Measurements from ENCODE around the gene LNX1. TPM values are rescaled to one million over a fixed set of nuclear protein-coding genes. Genes with fewer than 3 reads are reported as not detected.

Gene LNX1
- total and polyA plus RNA-seq, 9 of the 15 experiments (the other 6 are each of a cell fraction or from before 2014, with no cell fraction given) = 0.40 to 3.6 (median 2.2) TPM

DNA sequence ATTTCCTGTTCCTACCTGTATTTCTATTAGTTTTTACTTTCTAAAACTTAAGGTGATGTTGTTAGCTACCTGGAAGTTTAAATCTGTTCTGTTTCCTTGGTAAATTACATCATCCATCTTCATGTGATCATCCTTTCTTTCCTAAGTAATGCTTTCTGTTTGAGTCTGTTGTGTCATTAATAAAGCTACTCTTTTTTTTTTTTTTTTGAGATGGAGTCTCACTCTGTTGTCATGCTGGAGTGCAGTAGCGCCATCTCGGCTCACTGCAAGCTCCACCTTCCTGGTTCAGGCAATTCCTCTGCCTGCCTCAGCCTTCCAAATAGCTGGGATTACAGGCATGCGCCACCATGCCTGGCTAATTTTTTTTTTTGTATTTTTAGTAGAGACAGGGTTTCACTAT, 140.5 kb downstream of the LNX1 start:
- no peaks in the 10 kb centered on the region for H3K27me3 ChIP-seq (ENCODE audit: control insufficient read depth in 2 of 2, insufficient read depth in 2 of 2, low read length in 2 of 2)
- POLR2A ChIA-PET = interaction anchor here (0.5 to 1.0 kb wide), 4 partner anchors 10 to 252 kb away, joined by 3 to 4 read pairs (median 3); no protein-coding TSS in a partner anchor
- peaks cover 62% of the 10 kb centered on the region for H3K36me3 ChIP-seq (ENCODE audit: control insufficient read depth, insufficient read depth, low read length)
- no peaks in the 10 kb centered on the region for H4K20me1 ChIP-seq (replicated peaks; ENCODE audit: control insufficient read depth, insufficient read depth, low read length)
- 83% methylated on average over 3 of the region's 3 CpGs for WGBS (ENCODE audit: insufficient coverage, low coverage, missing lambda C conversion rate)
- no peak overlapping the region for H3K4me3 ChIP-seq
- DNase-seq (ENCODE audit: extremely low read depth in 1 of 4, low spot score in 3 of 4) (no peak), FAIRE-seq (no peak), ATAC-seq (peak; percentile 37; the same call in 1 of the 3 replicates)
- no peak overlapping the region for H3K4me2 ChIP-seq (ENCODE audit: insufficient read depth, low read length)
- no peaks in the 10 kb centered on the region for H3K9me3 ChIP-seq (replicated peaks; ENCODE audit: control insufficient read depth, insufficient read depth, low read depth, low read length)
- H2AFZ ChIP-seq (ENCODE audit: low read depth, low read length) = no peak overlapping the region
- peaks cover 4% of the 10 kb centered on the region; the same call in 2 of the 3 replicates for H3K79me2 ChIP-seq (ENCODE audit: control insufficient read depth, insufficient read depth, low read length)
- no peak overlapping the region for H3K9ac ChIP-seq (ENCODE audit: insufficient read depth in 1 of 2, low read depth in 2 of 2, low read length in 2 of 2)
- H3K4me1 ChIP-seq (replicated peaks in 1 of 2; ENCODE audit: control insufficient read depth in 2 of 2, insufficient read depth in 2 of 2, low read length in 2 of 2) = no peaks in the 10 kb centered on the region
- H3K9me1 ChIP-seq (ENCODE audit: control insufficient read depth, insufficient read depth, low read length) = no peaks in the 10 kb centered on the region
- no TSS peak for BruUV-seq (replicated peaks)
- no peak for TF ChIP-seq CEBPG (CRISPR knock-in tag; IDR thresholded peaks at IDR 0.05)
- peak in 1 of 2 experiments; percentile 38; a peak in 1 of 4 replicates for TF ChIP-seq CEBPG (tag; conservative IDR thresholded peaks at IDR 0.05 in 1 of 2, IDR thresholded peaks at IDR 0.05 in 1 of 2)
- TF ChIP-seq PTRF (tag; IDR thresholded peaks at IDR 0.05) = no peak
- TF ChIP-seq SIRT6 (IDR thresholded peaks at IDR 0.05; ENCODE audit: low read depth, low read length) = no peak
- TF ChIP-seq HMGN3 (IDR thresholded peaks at IDR 0.05; ENCODE audit: borderline replicate concordance, extremely low read depth, insufficient read length, low read depth, low read length) = no peak
- TF ChIP-seq, protein P1, sequence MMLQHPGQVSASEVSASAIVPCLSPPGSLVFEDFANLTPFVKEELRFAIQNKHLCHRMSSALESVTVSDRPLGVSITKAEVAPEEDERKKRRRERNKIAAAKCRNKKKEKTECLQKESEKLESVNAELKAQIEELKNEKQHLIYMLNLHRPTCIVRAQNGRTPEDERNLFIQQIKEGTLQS (IDR thresholded peaks at IDR 0.05) = peak; percentile 61
- TF ChIP-seq, protein P1 (CRISPR knock-in tag; conservative IDR thresholded peaks at IDR 0.05) = no peak
- TF ChIP-seq ZNF217 (CRISPR knock-in tag; IDR thresholded peaks at IDR 0.05) = no peak
- TF ChIP-seq FOXK2 (conservative IDR thresholded peaks at IDR 0.05 in 1 of 2, IDR thresholded peaks at IDR 0.05 in 1 of 2; ENCODE audit: low read depth in 2 of 2) = no peak
- no peak for TF ChIP-seq RBM25 (IDR thresholded peaks at IDR 0.05; ENCODE audit: low read depth, low read length, severe bottlenecking)
- no peak for TF ChIP-seq NCOA4 (IDR thresholded peaks at IDR 0.05; ENCODE audit: partially characterized antibody)
- TF ChIP-seq, protein P2, sequence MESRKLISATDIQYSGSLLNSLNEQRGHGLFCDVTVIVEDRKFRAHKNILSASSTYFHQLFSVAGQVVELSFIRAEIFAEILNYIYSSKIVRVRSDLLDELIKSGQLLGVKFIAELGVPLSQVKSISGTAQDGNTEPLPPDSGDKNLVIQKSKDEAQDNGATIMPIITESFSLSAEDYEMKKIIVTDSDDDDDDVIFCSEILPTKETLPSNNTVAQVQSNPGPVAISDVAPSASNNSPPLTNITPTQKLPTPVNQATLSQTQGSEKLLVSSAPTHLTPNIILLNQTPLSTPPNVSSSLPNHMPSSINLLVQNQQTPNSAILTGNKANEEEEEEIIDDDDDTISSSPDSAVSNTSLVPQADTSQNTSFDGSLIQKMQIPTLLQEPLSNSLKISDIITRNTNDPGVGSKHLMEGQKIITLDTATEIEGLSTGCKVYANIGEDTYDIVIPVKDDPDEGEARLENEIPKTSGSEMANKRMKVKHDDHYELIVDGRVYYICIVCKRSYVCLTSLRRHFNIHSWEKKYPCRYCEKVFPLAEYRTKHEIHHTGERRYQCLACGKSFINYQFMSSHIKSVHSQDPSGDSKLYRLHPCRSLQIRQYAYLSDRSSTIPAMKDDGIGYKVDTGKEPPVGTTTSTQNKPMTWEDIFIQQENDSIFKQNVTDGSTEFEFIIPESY (CRISPR knock-in tag; IDR thresholded peaks at IDR 0.05) = peak; percentile 65
- no peak for TF ChIP-seq ELF4 (CRISPR knock-in tag; IDR thresholded peaks at IDR 0.05)
- TF ChIP-seq NFYB (IDR thresholded peaks at IDR 0.05; ENCODE audit: extremely low read depth, insufficient read length) = no peak
- TF ChIP-seq CREM (IDR thresholded peaks at IDR 0.05; ENCODE audit: low read depth) = no peak
- TF ChIP-seq BMI1 (IDR thresholded peaks at IDR 0.05; ENCODE audit: low read length) = no peak
- no peak for TF ChIP-seq FOXP1 (CRISPR knock-in tag; IDR thresholded peaks at IDR 0.05)
- TF ChIP-seq RNF2 (IDR thresholded peaks at IDR 0.05) = no peak
- TF ChIP-seq POLR2A (conservative IDR thresholded peaks at IDR 0.05) = no peak
- TF ChIP-seq ZNF384 (IDR thresholded peaks at IDR 0.05; ENCODE audit: low read depth, low read length) = 0 out of 2 replicates have a peak, but pooled peaks have one; percentile 28
- intact Hi-C loops (cut with micrococcal nuclease) = no loop called here
- in situ Hi-C loops (cut with MboI) = no loop called here
- CTCF ChIA-PET (ENCODE audit: low intra/inter-chr PET ratio) = no interaction called here
- no peak overlapping the region for H3K27ac ChIP-seq (ENCODE audit: extremely low read depth, low read depth, low read length)
